Stimulated activated naive CD8-positive, alpha-beta T cell treated with anti-CD3 and anti-CD28 coated beads, Interleukin-15, amount 100 ng/mL, for 72 hours (primary cell): ENCODE measurements around the gene SSU72.
A peak's percentile ranks its signal among the peaks of the same experiment; 100 is the strongest.
"Not testable (repeated sequence)": the region's sequence is repeated elsewhere in the genome, so short reads cannot be mapped to it uniquely, and the experiment has no call there.

Experiments used
- ATAC-seq: fragments of 150-1000 bp; cut with Tn5 transposase; 2 replicates; pipeline ENCODE4 v1.10.0; 2021; ENCODE audit warnings: mild to moderate bottlenecking, moderate library complexity
- DNase-seq, 2 donors: peaks; one replicate each; pipeline ENCODE4 v3.0.0; 2021 to 2022
- H3K27ac Mint-ChIP-seq, 2 donors: one replicate each; pipeline ENCODE4 v1.8.0; 2022; ENCODE audit warnings: mild to moderate bottlenecking in 2 of 2, mixed read lengths in 2 of 2, moderate library complexity in 2 of 2
- H3K27me3 Mint-ChIP-seq: one replicate; pipeline ENCODE4 v1.8.0; 2022; ENCODE audit warnings: mixed read lengths
- H3K4me1 Mint-ChIP-seq: one replicate; pipeline ENCODE4 v1.8.0; 2022; ENCODE audit warnings: mild to moderate bottlenecking, mixed read lengths
- H3K4me3 Mint-ChIP-seq, 2 donors: one replicate each; pipeline ENCODE4 v1.8.0; 2022; ENCODE audit warnings: mild to moderate bottlenecking in 2 of 2, mixed read lengths in 2 of 2, moderate library complexity in 1 of 2
- H3K9me3 Mint-ChIP-seq, 2 donors: one replicate each; pipeline ENCODE4 v1.8.0; 2022; ENCODE audit warnings: mixed read lengths in 2 of 2

The SSU72 gene

GRCh38 chr1:1505801-1506200 is 68.9 kb downstream of the SSU72 start:
- not testable (repeated sequence) for H3K9me3 Mint-ChIP-seq, DNase-seq, H3K27ac Mint-ChIP-seq, H3K27me3 Mint-ChIP-seq, ATAC-seq
- Mint-ChIP-seq H3K4me1 (peaks cover 20% of the 10 kb centered on the region), H3K4me3 (peak overlapping the region; percentile 36 to 77)

- Mint-ChIP-seq H3K27ac (peak overlapping the region; percentile 82 to 92), H3K4me1 (peaks cover 16% of the 10 kb centered on the region), H3K4me3 (peak overlapping the region; percentile 77 to 78)
- H3K27me3 Mint-ChIP-seq, H3K9me3 Mint-ChIP-seq: not testable (repeated sequence)
- DNase-seq = peak in 1 of 2 donors; percentile 54
- ATAC-seq = peak; percentile 76
These were observed 69.3 kb downstream of the SSU72 start for GRCh38 chr1:1505366-1505798.

DNA sequence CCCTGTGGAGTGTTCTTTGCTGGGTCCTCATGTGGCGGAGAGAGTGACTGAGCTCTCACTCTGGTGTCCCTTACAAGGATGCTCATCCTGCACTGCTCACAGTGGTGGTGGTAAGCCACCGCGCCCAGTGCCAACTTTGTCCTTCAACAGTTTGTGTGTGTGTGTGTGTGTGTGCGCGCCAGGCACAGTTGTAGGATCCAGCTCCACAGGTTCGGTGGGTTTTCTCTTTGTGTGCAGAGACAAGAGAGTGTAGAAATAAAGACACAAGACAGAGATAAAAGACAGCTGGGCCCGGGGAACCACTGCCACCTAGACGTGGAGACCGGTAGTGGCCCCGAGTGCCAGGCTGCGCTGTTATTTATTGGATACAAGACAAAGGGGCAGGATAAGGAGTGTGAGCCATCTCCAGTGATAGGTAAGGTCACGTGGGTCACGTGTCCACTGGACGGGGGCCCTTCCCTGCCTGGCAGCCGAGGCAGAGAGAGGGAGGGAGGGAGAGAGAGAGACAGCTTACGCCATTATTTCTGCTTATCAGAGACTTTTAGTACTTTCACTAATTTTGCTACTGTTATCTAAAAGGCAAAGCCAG is 69.8 kb downstream of the SSU72 start:
- not testable (repeated sequence) for H3K27me3 Mint-ChIP-seq, H3K9me3 Mint-ChIP-seq
- DNase-seq (peak; percentile 79 to 85), ATAC-seq (peak; percentile 86)
- peak overlapping the region; percentile 77 to 78 for H3K4me3 Mint-ChIP-seq
- H3K27ac Mint-ChIP-seq = peak overlapping the region; percentile 82 to 92
- peaks cover 16% of the 10 kb centered on the region for H3K4me1 Mint-ChIP-seq

GRCh38 chr1:1495461-1495975 is 79.1 kb downstream of the SSU72 start:
- H3K27ac Mint-ChIP-seq, H3K4me3 Mint-ChIP-seq, H3K4me1 Mint-ChIP-seq, H3K27me3 Mint-ChIP-seq, DNase-seq, H3K9me3 Mint-ChIP-seq: not testable (repeated sequence)
- ATAC-seq = peak; percentile 36

GRCh38 chr1:1494311-1494710 is 80.4 kb downstream of the SSU72 start:
- ATAC-seq = peak; percentile 12
- not testable (repeated sequence) for H3K27me3 Mint-ChIP-seq, H3K4me1 Mint-ChIP-seq, H3K4me3 Mint-ChIP-seq, DNase-seq, H3K27ac Mint-ChIP-seq, H3K9me3 Mint-ChIP-seq
